HG03039 (cell line): ENCODE measurements around the gene OCA2.

Source experiments
- ATAC-seq: cut with Tn5 transposase; IDR thresholded peaks from one replicate; pipeline ENCODE4 v1.9.1; 2021; ENCODE audit warnings: mild to moderate bottlenecking, moderate library complexity; ENCODE audit not compliant: unreplicated experiment

Gene OCA2

DNA sequence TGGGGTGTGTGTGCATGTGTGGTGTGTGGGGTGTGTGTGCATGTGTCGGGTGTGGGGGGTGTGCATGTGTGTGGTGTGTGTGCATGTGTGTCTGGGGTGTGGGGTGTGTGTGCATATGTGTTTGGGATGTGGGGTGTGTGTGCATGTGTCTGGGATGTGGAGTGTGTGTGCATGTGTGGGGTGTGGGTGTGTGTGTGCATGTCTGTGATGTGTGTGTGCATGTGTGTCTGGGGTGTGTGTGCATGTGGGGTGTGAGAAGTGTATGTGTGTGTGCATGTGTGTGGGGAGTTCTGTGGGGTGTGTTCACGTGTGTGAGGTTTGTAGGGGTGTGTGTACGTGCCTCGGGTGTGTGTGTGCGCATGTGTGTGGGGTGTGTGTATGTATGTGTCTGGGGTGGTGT, 6.7 kb upstream of the OCA2 start:
- ATAC-seq, result no peak

DNA sequence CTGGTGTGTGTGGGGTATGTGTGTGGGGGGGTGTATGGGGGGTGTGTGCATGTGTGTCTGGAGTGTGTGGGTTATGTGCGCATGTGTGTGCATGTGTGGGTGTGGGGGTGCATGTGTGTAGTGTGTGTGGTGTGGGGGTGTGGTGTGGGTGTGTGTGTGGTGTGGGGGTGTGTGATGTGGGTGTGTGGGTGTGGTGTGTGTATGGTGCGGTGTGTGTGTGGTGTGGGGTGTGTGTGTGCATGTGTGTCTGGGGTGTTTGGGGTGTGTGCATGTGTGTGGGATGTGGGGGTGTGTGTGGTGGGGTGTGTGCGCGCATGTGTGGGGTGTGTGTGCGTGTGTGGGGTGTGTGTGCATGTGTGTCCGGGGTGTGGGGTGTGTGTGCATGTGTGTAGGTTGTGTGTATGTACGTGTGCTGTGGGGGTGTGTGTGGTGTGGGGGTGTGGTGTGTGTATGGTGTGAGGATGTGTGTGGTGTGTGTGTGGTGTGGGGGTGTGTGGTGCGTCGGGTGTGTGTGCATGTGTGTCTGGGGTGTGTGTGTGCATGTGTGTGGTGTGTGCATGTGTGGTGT, 6.2 kb upstream of the OCA2 start:
- ATAC-seq, result no peak

DNA sequence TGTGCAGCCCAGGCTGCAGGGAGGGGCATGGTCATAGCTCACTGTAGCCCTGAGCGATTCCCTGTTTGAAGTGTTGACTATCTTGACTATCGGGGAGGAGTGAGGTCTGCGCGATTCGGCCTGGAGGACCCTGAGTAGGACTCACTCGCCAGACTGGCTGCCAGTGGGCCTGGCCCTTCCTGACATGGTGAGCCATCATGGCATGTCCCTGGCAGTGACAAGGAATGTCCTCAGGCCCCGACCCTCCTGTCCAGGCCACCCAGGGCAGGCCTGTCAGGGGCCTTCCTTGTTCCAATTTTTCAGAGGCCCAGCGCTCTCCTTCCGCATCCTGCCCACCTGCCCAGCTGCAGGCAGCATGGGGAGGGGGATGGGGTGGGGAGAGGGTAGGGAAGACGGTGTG, 5.2 kb upstream of the OCA2 start:
- ATAC-seq, result no peak

DNA sequence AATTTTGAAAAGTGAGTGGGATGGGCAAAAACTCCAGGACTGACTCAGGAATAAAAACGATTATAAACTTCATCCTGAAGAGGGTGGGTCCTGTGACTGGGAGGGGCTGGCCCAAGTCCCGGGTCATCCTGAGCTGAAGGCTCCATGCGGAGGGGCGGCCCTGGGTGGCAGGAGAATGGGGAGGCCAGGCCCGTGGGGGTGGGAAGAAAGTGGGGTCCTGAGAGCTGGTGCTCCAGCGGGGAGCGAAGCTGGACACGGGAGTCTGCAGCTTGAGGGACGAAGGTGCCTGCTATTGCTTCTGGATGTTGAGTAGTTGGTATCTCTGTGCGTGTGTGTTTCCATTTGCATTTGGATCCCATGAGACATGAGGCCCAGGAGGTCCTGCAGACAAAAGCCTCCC, 4.7 kb upstream of the OCA2 start:
- no peak for ATAC-seq

DNA sequence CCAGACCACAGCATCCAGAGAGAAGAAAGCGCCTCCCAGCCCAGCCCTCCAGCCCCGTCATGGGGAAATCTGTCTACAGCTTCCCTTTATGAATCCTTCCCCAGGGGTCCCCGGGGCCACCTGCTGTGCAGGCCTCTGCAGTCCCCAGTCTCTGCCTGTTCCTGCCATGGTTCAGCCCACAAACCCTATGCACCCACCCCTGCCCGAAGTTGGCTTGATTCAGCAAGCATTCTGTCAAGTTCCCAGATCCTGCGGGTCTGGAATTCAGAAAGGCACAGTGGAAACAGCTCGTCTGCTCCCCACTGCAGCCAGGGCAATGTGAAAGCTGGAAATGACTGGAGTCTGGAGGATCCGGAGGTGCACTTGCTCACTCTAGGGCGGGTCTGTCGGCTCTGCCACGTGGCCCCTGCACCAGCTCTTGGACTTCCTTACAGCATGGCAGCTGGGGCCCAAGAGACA, 2.9 kb upstream of the OCA2 start:
- no peak for ATAC-seq

DNA sequence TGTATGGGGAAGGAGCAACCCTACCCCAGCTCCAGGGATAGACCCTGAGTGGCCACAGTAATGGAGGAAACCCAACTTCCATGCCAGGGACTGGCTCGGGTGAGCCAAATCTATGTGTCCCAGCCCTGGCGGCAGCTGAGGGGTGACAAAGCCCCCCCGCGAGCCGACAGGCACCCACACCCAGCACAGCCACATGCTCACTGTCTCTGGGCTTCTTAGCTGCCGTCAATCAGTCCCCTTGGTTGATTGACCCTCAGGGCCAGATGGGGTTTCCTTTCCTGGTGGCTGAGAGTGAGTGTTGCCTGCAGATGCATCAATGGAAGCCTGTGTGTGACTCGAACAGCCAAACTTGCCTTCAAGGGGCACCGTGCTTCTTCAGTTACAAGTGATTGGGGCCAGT, 2.1 kb upstream of the OCA2 start:
- no peak for ATAC-seq

DNA sequence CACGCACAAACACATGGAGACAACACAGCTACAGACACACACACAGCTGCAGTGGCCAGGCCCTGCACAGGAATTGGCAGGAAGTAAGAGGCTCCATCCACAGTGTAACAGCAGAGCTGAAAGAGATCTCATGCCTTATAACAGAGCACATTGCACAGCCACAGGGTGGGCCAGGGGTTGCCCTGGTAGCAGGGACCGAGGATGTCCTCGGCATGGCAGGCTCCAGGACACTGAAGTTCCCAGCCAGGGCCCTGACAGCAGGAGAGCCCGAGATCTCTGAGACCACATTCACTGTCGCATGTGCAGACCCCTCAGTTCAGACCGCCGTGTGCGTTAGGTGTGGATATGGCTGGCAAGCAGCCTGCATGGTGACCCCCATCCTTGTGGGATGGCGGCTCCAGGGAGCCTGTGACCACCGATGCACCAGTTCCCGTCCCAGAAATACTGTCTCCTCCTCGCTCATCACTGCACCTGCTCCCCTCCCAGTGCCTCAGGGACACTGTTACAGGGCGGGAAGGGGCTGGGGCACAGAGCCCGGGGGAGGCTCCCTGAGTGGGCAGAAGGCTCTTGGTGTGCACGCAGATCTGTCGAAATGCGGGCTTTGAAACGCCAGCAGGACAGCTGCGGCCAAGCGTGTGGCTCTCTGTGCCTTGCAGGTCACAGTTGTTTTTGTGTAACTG, 1.5 kb upstream of the OCA2 start:
- ATAC-seq, result no peak

DNA sequence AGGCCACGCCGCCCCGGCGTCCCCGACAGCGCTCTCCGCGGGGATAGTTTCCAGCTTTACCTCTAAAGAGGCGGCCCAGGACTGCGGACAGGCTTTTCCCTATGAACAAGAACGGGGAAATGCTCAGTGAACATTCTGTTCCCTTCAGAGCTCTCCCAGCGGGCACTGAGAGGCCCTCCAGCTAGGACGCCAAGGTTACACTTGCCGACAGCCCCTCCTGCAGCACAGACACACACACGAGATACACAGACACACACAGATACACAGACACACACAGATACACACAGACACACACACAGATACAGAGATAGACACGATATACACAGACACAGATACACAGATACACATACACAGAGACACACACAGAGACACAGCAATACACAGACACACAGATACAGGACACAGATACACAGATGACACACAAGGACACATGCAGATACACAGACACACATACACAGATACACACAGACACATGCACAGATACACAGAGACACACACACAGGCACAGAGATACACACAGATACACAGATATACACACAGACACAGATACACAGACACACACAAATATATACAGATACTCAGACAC, 533 bp upstream of the OCA2 start:
- ATAC-seq, result no peak

DNA sequence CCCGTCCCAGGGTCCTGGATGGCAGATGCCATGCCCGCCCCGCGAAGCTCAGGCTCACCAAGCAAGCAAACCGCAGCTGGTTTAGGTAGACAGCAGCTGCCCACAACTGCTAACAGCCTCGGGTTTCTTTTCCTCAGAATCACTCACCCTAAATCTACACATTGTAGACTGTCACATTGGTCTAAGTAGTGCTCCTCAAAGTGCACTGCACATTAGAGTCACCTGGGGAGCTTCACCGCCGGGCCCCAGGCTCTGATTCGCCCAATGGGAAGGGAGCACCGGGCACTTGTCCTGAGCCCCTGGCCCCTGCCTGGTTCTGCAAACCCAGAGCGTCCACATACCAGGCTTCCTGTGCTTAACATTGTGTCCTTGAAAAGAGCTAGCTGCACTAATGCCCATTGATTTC, 752 bp downstream of the OCA2 start:
- ATAC-seq, result no peak

DNA sequence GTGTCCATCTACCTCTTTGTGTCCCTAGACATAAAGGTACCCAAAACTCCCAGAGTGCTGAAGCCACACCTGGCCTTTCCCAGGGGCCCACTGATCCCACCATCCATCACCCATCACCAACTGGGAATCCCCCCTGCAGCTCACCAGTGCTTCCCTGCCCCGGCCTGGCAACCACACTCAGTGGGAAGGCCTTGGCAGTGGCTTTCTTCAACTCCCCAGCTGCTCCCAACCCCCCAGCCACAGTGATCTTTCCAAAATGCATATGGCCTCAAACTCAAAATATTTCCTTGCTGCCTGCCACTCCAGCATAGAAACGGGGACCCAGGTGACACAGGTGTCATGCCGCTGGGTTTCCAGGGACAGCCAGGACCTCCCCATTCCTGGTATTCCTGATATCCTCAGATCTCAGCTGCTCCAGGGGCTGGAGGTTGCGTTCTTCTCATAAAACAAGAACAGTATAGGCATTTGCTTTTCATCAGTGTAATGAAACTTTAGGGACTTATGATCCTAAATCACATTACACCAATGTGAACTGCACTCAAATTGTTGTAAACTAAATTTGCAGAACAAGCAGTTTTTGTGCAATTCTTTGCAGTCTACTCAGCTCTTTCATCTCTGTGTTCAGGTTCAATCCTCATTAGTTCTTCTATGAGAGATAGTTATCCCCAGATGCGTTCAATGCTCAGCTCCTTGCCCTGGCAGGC, 1.3 kb downstream of the OCA2 start:
- ATAC-seq, result no peak

DNA sequence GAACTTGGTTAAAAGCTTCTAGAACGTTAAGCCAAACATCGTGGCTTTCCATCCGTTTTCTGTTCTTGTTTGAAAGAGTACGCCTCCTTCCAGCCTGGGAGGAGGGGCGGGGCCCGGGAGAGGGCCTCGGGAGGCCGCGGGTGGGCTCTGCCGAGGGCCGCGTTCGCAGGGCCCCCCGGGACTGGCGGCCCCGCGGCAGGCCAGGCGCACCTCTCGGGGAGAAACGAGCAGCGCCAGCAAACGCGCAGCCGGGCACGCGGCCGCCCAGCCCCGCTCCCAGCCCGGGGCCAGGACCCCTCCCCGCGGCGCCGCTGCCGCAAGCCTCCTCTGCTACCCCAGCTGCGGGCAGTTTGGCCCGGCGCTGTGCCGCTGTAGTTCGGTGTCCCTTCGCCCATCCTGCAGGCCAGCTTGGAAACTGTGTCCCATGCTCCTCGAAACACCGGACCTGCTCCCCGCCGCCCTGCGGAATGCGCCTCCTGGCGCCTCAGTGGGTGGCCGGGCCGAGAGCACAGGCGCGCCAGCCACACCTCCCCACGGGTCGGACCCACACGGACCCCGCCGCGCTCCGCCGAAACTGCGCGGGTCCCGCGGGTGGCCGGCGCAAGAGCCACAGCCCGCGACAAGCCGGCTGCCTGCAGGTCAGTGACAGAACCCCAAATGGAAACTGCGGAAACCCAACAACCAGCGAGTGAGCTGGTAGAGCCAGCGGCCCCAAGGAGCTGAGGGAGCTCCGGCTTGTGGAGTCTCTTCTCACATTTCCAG, 2.3 kb downstream of the OCA2 start:
- no peak for ATAC-seq

DNA sequence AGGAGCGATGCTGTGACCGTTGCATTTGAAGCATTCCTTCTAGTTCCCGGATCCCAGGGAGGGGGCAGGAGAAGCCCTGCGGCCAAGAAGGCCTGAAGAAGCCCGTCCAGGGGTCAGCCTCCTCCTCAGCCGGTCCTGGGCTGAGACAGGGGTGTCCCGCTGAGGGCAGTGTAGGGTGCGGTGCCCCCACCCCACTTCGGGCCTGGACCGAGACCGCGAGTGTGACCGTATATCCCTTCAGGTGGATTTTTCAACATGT, 2.8 kb downstream of the OCA2 start:
- ATAC-seq, result peak; percentile 2

DNA sequence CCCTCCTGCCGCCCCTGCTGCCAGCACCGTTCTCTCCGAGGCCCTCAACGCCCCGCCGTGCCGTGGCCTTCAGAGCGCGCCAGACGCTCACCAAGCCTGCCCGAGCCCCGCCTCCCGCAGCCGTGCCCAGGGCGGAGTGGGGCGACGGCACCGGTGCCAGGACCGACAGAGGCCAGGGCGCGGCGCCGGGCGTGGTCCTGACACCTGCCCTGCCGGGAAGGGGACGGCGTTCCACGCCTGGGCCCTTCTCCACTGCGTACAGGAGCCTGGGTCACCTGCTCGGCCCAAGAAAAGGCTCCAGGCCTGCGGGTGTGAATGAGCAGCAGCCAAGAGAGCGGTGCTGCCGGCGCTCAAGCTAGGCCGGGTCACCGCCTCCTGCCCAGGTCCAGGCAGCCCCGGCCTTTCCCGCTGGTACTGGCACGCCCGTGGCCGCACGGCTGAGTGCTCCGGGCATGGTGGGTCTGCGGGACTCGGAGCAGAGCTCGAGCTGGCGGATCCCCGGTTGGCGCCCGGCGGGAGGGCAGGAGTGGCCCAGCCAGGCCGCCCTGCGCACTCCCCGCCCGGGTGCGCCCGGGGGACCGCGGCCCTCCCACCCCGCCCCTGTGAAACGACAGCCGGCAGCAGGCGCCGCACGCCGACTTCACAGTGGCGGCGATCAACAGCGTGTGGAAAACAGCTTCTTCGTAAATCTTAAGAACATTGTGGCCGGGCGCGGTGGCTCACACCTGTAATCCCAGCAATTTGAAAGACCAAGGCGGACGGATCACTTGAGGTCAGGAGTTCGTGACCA, 4.2 kb downstream of the OCA2 start:
- ATAC-seq, result no peak

DNA sequence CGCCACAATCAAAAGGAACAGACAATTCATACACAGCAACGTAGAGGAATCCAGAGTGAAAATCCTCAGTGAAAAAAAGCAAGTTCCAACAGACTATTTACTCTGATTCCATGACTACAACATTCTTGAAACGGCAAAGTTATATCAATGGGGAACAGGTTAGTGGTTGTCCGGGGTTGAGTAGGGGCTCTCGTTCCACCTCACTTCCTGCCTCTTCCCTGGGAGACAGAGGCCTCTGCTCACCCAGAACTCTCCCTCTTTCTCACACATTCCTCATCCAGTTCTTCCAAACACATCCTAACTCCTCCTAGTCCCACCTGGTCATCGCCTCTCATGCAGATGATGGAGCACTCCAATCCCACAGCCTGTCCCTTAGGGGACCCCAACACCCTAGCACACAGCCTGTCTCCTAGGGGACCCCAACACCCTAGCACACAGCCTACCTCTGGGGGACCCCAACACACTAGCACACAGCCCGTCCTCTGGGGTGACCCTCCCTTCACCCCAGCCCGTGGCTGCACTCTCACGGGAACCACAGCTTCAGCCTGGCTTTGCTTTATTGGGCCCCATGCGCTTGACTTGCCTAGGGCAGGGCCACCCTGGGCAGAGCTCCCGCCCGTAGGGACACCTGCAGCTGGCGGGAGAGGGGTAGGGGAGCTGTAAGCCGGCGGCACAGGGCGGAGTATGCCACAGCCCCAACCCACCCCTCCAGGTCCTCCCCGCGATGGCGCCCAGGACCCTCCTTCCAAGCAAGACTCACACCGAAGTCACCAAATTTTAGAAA, 5.2 kb downstream of the OCA2 start:
- ATAC-seq, result no peak

DNA sequence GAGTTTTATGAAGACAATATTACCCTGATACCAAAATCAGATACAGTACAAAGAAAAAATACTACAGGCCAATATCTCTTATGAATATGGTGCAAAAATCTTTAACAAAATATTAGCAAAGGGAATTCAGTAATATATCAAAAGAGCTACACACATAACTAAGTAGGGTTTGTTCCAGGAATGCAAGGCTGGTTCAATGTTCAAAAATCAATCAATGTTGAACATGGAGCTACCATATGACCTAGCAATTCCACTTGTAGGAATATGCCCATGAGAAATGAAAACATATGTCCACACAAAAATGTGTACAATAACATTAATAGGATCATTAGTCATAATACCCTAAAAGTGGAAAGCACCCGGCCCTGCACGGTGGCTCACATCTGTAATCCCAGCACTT, 7.8 kb downstream of the OCA2 start:
- ATAC-seq, result no peak

DNA sequence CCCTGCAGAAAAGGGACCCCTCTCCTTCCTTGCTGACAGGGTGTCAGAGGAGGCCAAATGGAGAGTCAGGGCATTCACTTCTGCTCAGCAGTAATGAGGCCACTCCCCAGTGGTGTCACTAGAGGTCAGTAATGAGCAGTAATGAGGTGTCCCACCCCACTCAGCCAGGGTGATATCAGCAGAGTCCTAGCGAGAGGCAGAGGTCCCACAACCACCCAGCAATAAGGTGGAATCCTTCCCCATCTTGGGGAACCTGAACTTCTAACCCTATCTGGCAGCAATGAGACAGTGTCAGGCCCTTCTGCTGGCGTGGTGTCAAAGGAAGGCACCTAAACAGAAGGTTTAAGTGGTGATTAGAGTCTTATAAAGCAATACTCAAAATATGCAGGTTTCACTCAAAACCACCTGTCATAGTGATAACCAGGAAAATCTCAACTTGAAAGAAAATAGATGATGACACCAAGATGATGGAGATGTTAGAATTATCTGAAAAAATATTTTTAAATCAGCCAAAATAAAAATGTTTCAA, 12.9 kb downstream of the OCA2 start:
- peak; percentile 97 for ATAC-seq

DNA sequence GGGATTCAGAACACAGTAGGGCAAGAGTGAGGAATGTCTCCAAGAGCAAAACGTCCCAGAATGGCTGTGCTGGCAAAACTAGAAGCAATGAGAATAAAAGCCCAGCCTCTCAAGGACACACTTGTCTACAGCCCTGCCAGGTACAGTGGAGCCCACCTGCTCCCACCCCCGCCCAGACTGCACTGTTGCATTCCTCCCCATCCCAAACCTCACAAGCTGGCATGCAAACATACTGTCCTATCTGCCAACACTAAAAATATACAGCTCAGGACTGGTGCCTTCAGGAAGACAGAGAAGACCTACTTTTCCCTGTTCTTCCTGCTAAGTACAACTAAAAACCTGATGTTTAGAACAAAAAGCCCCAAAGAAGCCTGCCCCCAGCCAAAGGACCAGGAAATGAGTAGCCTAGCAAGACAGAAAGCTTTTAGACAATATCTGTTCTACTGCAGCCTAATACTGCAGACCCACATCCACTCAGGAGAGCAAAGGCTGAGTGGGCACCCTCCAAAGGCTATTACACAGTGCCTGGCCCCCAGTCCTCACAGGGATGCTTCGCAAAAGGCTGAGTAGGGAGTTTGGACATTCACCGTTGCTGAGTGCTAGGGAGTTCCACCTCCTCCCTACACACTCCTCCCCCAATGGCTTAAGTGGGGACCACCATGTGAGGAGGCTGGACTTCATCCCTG, 13.5 kb downstream of the OCA2 start:
- no peak for ATAC-seq

DNA sequence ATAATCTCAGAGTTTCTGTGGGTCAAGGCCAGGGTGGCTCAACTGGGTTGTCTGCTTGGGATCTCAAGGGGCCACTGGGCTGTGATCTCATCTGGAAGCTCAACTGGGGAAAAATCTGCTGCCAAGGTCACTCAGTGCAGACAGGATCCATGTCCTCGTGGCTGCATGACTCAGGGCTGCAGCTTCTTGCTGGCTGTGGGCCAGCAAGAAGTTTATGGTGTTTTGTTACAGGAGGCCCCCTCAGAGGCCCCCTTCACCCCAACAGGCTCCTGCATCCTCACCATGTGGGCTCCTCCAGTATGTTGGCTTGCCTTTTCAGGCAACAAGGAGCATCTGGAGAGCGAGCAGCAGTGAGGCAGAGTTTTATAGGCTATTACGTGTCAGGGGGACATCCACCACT, 14.6 kb downstream of the OCA2 start:
- ATAC-seq, result no peak
